ENCODE results near the gene TTC17. TPM values are rescaled to one million over a fixed set of nuclear protein-coding genes. Genes with fewer than 3 reads are reported as not detected.

Gene TTC17
- total RNA-seq, 2 experiments from 2014 or later = 57.1 to 64.3 TPM

DNA sequence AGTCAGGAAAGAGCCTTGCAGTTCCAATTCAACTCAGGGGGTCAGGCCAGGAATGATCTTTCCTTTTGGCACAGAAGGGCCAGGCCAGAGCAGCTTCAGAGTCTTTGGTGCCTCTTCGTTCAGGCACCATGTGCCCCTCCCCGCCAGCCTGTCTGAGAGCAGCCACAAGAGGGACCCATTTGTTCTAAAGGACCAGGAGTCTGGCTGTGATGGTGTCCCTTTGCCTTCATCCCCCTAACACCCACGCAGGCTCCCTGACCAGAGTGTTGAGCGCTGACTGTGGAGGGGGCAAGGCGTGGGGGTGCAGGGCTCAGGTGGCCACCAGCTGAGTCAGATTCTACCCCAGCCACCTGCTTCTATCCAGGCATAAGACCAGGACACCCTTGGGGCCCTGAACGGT lies 156.4 kb downstream of the TTC17 start:
- no peak overlapping the region for H3K4me3 Mint-ChIP-seq
- CTCF ChIA-PET = no interaction called here
- H3K27me3 Mint-ChIP-seq (ENCODE audit: low read depth) = peaks cover 14% of the 10 kb centered on the region
- peaks cover 2% of the 10 kb centered on the region for H3K4me1 Mint-ChIP-seq (ENCODE audit: low read depth)
- no peaks in the 10 kb centered on the region for H3K36me3 Mint-ChIP-seq (ENCODE audit: low read depth)
- no peak overlapping the region for H3K27ac Mint-ChIP-seq
- no peak for DNase-seq
- H3K9me3 Mint-ChIP-seq = peaks cover under 1% of the 10 kb centered on the region
- intact Hi-C loops (cut with micrococcal nuclease) = no loop called here

DNA sequence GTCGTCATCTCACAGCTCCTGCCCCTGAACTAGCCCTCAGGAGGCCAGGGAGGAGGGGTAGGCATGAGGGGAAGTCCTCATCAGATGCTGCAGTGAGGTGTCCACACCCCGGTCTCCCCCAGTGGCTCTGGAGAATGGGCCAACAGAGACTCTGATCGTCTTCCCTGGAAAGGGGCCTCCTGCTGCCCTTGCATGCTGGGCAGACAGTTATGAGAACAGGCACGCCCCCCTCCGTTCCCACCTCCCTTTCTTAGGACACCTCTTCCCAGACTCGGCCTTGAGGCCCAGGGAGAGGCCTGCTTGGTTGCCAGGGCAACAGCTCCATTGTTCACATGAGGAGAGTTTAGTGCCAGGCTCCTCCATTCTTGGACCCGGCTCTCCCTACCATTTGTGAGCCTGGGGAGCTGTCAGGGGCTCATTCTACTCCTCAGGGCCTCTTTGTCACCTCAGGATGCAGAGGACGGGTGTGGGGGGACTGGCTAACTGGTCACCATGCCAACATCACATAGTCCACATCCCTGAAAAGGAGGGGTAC lies 157.7 kb downstream of the TTC17 start:
- intact Hi-C loops (cut with micrococcal nuclease) = no loop called here
- H3K4me1 Mint-ChIP-seq (ENCODE audit: low read depth) = peaks cover 2% of the 10 kb centered on the region
- H3K27me3 Mint-ChIP-seq (ENCODE audit: low read depth) = peaks cover 23% of the 10 kb centered on the region
- H3K36me3 Mint-ChIP-seq (ENCODE audit: low read depth) = peaks cover 1% of the 10 kb centered on the region
- no peak for DNase-seq
- CTCF ChIA-PET = interaction anchor here (0.7 kb wide), 1 partner anchor 51 kb away, joined by 3 read pairs; no protein-coding TSS in a partner anchor
- H3K27ac Mint-ChIP-seq = no peak overlapping the region
- H3K4me3 Mint-ChIP-seq = no peak overlapping the region
- peaks cover 13% of the 10 kb centered on the region for H3K9me3 Mint-ChIP-seq

DNA sequence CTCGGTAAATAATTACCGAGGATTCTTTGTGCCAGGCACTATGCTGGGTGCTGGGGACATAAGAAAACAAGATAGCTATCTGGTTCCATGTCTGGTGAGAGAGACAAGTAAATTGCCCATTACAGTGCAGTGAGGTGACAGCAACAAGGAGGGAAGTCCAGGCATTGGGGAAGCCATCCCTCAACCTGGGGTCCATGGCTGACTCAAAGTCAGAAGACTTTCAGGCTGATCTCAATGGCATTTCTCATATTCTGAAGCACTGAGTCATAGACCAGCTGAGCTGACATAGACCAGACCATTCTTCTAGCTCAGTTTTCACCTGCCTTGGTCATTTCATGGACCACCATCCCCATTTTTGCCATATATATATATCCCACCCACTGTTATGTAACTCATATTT lies 158.8 kb downstream of the TTC17 start:
- Mint-ChIP-seq H3K4me3 (no peak overlapping the region), H3K9me3 (peaks cover 13% of the 10 kb centered on the region), H3K27me3 (ENCODE audit: low read depth) (peaks cover 23% of the 10 kb centered on the region), H3K36me3 (ENCODE audit: low read depth) (peaks cover 1% of the 10 kb centered on the region), H3K27ac (no peak overlapping the region), H3K4me1 (ENCODE audit: low read depth) (peaks cover 2% of the 10 kb centered on the region)
- CTCF ChIA-PET = interaction anchor here (1.1 kb wide), 1 partner anchor 48 kb away, joined by 3 read pairs; no protein-coding TSS in a partner anchor
- intact Hi-C loops (cut with micrococcal nuclease) = no loop called here
- no peak for DNase-seq

DNA sequence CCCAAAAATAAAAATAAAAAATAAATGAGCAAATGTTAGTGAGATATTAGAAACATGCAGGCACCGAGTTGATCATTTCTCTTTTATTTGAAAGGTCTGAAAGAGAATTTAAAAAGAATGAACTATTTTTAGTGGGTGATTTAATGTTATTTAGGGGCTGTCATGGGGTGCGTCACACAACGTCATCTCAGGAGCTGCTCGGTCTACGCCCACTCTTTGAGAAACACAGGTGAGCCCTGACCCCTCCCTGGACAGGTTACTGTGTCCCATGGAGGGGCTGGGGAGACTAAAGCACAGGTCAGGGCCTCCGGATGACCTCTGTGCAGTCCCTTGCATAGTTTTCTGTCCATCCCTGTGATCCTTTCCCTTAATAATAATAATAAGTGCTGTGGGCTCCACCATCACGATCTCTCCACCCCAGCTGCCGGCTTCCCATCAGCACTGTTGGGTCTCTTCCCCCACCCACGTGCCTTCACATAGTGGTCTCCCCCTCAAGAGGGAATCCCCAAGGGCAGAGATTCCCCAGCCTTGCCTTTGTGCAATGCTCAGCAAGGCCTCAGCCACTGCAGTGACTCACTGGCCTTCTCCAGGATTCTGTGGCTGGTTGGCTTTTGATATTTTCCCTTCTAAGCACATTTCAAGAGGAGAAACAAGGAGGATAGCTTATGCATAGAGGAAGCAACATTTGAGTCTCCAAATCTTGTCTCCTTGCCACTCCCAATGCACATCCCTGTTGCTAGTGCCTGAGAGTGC lies 159.9 kb downstream of the TTC17 start:
- Mint-ChIP-seq H3K4me1 (ENCODE audit: low read depth) (peaks cover 2% of the 10 kb centered on the region), H3K27me3 (ENCODE audit: low read depth) (peaks cover 23% of the 10 kb centered on the region), H3K27ac (no peak overlapping the region), H3K4me3 (no peak overlapping the region), H3K9me3 (peaks cover 13% of the 10 kb centered on the region), H3K36me3 (ENCODE audit: low read depth) (peaks cover 1% of the 10 kb centered on the region)
- DNase-seq = no peak
- CTCF ChIA-PET = interaction anchor here (0.5 to 1.1 kb wide), 2 partner anchors 47 to 451 kb away, joined by 3 to 6 read pairs; no protein-coding TSS in a partner anchor
- intact Hi-C loops (cut with micrococcal nuclease) = no loop called here

DNA sequence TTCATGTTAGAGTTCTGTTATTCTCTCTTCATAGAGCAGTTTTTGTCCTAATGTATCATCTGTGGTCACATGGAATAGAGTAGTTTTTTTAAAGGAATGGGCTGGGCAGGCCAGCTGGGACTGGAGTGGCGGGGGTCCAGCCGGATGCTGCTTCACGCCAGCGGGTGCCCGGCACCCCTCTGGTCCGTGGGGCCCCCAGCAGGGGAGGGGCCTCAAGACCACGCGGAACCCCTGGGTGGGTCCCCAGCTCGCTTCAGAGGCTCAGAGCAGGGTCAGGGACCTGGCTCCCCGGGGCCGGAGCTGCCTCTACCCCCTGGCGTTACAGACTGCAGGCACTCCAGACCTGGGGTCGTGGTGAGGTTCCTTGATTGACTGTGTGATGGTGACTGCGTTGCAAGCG lies 162.8 kb downstream of the TTC17 start:
- no peak overlapping the region for H3K27ac Mint-ChIP-seq
- peaks cover 1% of the 10 kb centered on the region for H3K36me3 Mint-ChIP-seq (ENCODE audit: low read depth)
- H3K4me3 Mint-ChIP-seq = no peak overlapping the region
- H3K27me3 Mint-ChIP-seq (ENCODE audit: low read depth) = peaks cover 16% of the 10 kb centered on the region
- peaks cover 13% of the 10 kb centered on the region for H3K9me3 Mint-ChIP-seq
- H3K4me1 Mint-ChIP-seq (ENCODE audit: low read depth) = peaks cover 2% of the 10 kb centered on the region
- intact Hi-C loops (cut with micrococcal nuclease) = no loop called here
- CTCF ChIA-PET = no interaction called here
- DNase-seq = no peak

DNA sequence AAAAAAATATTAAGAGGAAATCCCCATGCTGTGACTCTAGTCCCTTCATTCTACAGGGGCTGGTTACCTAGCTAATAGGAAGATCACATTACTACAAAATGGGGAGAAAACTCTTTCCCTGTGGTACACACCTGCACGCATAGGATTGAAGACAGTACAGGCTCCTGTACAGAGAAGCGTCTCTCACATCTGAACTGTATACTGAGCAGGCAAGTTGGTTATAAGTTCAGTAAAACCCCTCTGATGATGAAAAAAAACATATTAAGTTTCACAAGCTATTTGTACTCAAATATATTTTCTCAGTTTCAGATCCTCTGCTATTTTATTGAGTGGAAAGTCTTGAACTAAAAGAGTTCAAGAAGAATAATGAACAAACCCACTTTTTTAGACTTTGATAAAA lies 164.9 kb downstream of the TTC17 start:
- H3K9me3 Mint-ChIP-seq = peaks cover 13% of the 10 kb centered on the region
- no peak for DNase-seq
- no peak overlapping the region for H3K4me3 Mint-ChIP-seq
- CTCF ChIA-PET = no interaction called here
- peaks cover 1% of the 10 kb centered on the region for H3K36me3 Mint-ChIP-seq (ENCODE audit: low read depth)
- H3K4me1 Mint-ChIP-seq (ENCODE audit: low read depth) = peaks cover 2% of the 10 kb centered on the region
- no peak overlapping the region for H3K27ac Mint-ChIP-seq
- intact Hi-C loops (cut with micrococcal nuclease) = no loop called here
- peaks cover 10% of the 10 kb centered on the region for H3K27me3 Mint-ChIP-seq (ENCODE audit: low read depth)

DNA sequence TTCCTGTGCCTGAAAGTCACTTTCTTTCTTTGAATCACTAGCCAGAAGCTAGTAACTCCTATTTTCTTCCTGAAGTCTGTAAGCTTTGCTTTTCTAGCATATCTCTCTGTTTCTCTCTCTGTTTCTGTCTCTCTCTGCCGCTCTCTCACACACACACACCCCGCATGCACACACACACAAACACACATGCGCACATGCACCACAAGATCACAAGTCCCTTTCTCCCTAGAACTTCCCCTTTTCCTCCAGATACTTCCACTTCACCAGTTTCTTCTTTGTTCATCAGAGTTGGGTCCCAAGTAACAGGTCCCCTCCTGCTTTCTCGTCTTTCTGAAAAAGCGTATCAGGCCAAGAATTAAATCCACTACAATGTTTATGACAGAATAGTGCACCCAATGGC lies 173.3 kb downstream of the TTC17 start:
- H3K9me3 Mint-ChIP-seq = no peaks in the 10 kb centered on the region
- DNase-seq = no peak
- H3K27ac Mint-ChIP-seq = no peak overlapping the region
- no peak overlapping the region for H3K4me3 Mint-ChIP-seq
- intact Hi-C loops (cut with micrococcal nuclease) = no loop called here
- CTCF ChIA-PET = no interaction called here
- peaks cover 16% of the 10 kb centered on the region for H3K27me3 Mint-ChIP-seq (ENCODE audit: low read depth)
- no peaks in the 10 kb centered on the region for H3K4me1 Mint-ChIP-seq (ENCODE audit: low read depth)
- no peaks in the 10 kb centered on the region for H3K36me3 Mint-ChIP-seq (ENCODE audit: low read depth)

DNA sequence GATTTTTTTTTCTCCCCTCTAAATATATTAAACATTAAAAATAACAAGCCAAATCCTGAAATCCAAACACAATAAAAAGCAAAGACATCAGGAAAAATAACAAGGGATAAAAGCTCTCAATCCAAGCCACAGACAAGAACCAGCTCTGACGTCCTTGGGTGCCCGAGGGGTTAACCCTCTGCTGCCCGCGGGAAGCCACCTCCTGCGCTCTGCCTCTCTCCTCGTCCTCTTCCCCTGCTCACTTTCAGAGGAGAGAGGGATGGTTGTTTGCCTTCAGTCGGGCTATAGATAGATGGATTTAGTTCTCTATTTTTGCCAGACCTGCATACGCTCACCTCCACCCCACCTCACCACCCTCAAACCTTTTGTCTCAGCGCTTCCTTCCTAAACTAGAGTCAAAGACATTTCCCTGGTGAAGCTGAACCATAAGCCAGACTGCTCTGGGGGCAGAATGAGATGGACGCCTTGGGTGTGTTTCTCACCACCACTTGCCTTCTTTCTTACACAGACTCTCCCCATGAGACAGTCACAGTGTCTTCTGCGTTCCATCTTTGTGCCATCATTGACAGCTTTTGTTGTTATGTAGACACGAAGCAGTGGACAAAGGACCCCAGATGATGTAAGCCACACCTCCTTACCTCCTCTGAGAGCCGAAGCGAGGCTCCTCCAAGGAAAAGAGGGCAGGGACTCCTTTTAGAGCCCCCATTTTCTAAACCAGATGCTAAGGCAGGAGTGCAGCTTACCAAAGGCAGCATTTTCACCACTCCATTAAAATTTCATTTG lies 179.3 kb downstream of the TTC17 start:
- Mint-ChIP-seq H3K36me3 (ENCODE audit: low read depth) (no peaks in the 10 kb centered on the region), H3K27me3 (ENCODE audit: low read depth) (peaks cover 42% of the 10 kb centered on the region), H3K4me3 (no peak overlapping the region), H3K27ac (no peak overlapping the region), H3K4me1 (ENCODE audit: low read depth) (no peaks in the 10 kb centered on the region), H3K9me3 (peaks cover 2% of the 10 kb centered on the region)
- no peak for DNase-seq
- CTCF ChIA-PET = interaction anchor here (1.1 kb wide), 1 partner anchor 27 kb away, joined by 4 read pairs; no protein-coding TSS in a partner anchor
- intact Hi-C loops (cut with micrococcal nuclease) = no loop called here

DNA sequence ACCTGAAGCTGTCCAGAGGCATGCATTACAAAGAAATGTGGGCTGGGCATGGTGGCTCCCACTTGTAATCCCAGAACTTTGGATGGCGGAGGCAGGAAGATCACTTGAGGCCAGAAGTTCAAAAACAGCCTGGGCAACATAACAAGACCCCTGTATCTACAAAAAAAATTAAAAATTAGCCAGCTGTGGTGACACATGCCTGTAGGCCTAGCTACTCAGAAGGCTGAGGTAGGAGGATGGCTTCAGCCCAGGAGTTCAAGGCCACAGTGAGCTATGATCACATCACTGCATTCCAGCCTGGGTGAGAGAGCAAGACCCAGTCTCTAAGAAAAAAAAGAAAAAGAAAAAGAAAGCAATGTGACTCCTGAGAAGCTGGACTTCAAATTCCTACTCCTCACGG lies 183.3 kb downstream of the TTC17 start:
- CTCF ChIA-PET = no interaction called here
- Mint-ChIP-seq H3K27me3 (ENCODE audit: low read depth) (peaks cover 49% of the 10 kb centered on the region), H3K4me3 (no peak overlapping the region), H3K9me3 (peaks cover 2% of the 10 kb centered on the region), H3K36me3 (ENCODE audit: low read depth) (no peaks in the 10 kb centered on the region), H3K4me1 (ENCODE audit: low read depth) (peaks cover under 1% of the 10 kb centered on the region), H3K27ac (no peak overlapping the region)
- no peak for DNase-seq
- intact Hi-C loops (cut with micrococcal nuclease) = no loop called here

DNA sequence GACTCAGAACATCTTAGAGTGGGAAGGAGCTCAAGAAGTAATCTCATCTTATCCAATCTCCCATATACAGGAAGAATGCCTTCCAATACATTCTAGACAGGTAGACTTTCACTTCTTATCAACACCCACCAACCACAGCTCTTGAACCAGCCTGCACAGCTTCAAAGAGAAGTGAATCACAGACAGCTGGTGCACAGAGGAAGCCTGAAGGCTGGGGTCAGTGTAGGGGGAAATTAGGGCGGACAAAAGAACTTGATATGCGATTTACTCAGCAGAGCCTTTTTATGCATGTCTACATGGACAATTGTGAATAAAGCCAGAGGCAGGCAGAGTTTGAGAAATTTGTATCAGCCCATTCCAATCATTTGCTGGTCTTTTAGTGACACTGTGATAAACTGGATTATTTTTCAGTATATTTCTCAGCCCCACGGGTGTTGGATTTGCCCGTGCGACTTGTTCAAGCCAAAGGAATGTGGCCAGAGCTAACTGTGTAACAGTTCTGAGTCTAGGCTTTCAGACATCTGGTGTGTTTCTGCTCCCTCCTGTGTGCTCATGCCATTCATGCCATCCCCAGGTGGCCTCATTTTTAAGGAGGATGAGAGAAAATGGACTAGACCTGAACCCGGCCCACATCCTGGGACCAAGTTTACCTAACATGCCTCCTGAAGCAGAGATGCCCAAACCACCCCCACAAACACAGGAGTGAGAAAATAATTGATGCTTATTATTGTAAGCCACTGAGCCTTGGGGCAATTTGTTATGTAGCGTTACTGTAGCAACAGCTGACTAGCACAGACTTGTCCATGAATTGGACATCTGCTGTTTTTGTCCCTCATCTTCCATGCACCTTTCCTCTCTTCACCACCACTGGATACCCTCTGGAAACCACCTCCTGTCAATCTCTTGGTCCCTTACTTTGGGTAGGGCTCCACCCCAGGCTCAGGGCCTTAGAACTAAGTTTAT lies 184.3 kb downstream of the TTC17 start:
- H3K27me3 Mint-ChIP-seq (ENCODE audit: low read depth) = peaks cover 46% of the 10 kb centered on the region
- intact Hi-C loops (cut with micrococcal nuclease) = no loop called here
- H3K4me1 Mint-ChIP-seq (ENCODE audit: low read depth) = peaks cover 2% of the 10 kb centered on the region
- no peaks in the 10 kb centered on the region for H3K36me3 Mint-ChIP-seq (ENCODE audit: low read depth)
- no peak overlapping the region for H3K4me3 Mint-ChIP-seq
- CTCF ChIA-PET = no interaction called here
- peaks cover 2% of the 10 kb centered on the region for H3K9me3 Mint-ChIP-seq
- no peak overlapping the region for H3K27ac Mint-ChIP-seq
- DNase-seq = no peak

All from activated naive CD4-positive, alpha-beta T cell treated with anti-CD3 and anti-CD28 coated beads for 36 hours (primary cell).